Neural progenitor cell (in vitro differentiated cells): ENCODE results near the gene FGF23.
"Not testable (repeated sequence)": the region's sequence is repeated elsewhere in the genome, so short reads cannot be mapped to it uniquely, and the experiment has no call there.

Experiments used
- EZH2 ChIP-seq: fragments of 200-600 bp; sonication (generic); IDR thresholded peaks from 2 replicates; pipeline ENCODE4 v1.6.1; 2017; ENCODE audit warnings: antibody characterized with exemption, mild to moderate bottlenecking, moderate library complexity
- TF ChIP-seq, protein P1 (sequence below): fragments of 200-600 bp; sonication (generic); IDR thresholded peaks from 2 replicates; pipeline ENCODE4 v1.5.1; 2017; ENCODE audit warnings: antibody characterized with exemption, mild to moderate bottlenecking

DNA sequence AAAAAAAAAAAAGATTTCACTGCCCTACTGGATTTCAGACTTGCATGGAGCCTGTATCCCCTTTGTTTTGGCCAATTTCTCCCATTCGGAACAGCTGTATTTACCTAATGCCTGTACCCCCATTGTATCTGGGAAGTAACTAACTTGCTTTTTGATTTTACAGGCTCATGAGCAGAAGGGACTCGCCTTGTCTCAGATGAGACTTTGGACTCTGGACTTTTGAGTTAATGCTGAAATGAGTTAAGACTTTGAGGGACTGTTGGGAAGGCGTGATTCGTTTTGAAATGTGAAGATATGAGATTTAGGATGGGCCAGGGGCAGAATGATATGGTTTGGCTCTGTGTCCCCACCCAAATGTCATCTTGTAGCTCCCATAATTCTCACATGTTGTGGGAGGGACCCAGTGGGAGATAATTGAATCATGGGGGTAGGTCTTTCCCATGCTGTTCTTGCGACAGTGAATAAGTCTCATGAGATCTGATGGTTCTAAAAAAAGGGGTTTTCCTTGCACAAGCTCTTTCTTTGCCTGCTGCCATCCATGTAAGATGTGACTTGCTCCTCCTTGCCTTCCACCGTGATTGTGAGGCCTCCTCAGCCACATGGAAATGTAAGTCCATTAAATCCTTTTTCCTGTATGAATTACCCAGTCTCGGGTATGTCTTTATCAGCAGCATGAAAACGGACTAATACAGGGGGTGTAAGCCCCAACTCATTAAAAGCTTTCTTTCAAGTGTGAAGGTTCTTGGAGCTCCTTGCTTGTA lies 25.5 kb upstream of the FGF23 start:
- TF ChIP-seq, protein P1, sequence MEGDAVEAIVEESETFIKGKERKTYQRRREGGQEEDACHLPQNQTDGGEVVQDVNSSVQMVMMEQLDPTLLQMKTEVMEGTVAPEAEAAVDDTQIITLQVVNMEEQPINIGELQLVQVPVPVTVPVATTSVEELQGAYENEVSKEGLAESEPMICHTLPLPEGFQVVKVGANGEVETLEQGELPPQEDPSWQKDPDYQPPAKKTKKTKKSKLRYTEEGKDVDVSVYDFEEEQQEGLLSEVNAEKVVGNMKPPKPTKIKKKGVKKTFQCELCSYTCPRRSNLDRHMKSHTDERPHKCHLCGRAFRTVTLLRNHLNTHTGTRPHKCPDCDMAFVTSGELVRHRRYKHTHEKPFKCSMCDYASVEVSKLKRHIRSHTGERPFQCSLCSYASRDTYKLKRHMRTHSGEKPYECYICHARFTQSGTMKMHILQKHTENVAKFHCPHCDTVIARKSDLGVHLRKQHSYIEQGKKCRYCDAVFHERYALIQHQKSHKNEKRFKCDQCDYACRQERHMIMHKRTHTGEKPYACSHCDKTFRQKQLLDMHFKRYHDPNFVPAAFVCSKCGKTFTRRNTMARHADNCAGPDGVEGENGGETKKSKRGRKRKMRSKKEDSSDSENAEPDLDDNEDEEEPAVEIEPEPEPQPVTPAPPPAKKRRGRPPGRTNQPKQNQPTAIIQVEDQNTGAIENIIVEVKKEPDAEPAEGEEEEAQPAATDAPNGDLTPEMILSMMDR: not testable (repeated sequence)
- not testable (repeated sequence) for TF ChIP-seq EZH2
